Type B pancreatic cell (in vitro differentiated cells): ENCODE data around the gene PRM2. TPM values are rescaled to one million over a fixed set of nuclear protein-coding genes. Genes with fewer than 3 reads are reported as not detected.

ENCODE experiments used
- DNase-seq: peaks from one replicate; pipeline ENCODE4 v3.0.0; 2021; ENCODE audit warnings: mixed read lengths; ENCODE audit not compliant: unreplicated experiment; ENCODE audit errors: extremely low spot score
- H3K27ac Mint-ChIP-seq: 2 replicates; pipeline ENCODE4 v1.8.0; 2021; ENCODE audit warnings: mild to moderate bottlenecking, mixed read lengths
- H3K27me3 Mint-ChIP-seq: 2 replicates; pipeline ENCODE4 v1.8.0; 2021; ENCODE audit warnings: mixed read lengths
- H3K36me3 Mint-ChIP-seq: 2 replicates; pipeline ENCODE4 v1.8.0; 2021; ENCODE audit warnings: mixed read lengths
- H3K4me1 Mint-ChIP-seq: one replicate; pipeline ENCODE4 v1.8.0; 2021; ENCODE audit warnings: mixed read lengths; ENCODE audit not compliant: unreplicated experiment
- H3K4me3 Mint-ChIP-seq: 2 replicates; pipeline ENCODE4 v1.8.0; 2021; ENCODE audit warnings: mild to moderate bottlenecking, mixed read lengths
- H3K9me3 Mint-ChIP-seq: 2 replicates; pipeline ENCODE4 v1.8.0; 2021; ENCODE audit warnings: mixed read lengths
- CTCF ChIP-seq: fragments of 200-600 bp; sonication (generic); conservative IDR thresholded peaks from 2 replicates; pipeline ENCODE4 v1.5.0; 2021; ENCODE audit warnings: antibody characterized with exemption, mild to moderate bottlenecking
- total RNA-seq: library from RNA; stranded (reverse); gene quantifications from 2 replicates; pipeline ENCODE4 v1.2.1, GENCODE V29; 2021; ENCODE audit warnings: low replicate concordance

PRM2 gene
- total RNA-seq, 1 donor from 2014 or later: not detected

GRCh38 chr16:11320170-11320569 lies 43.9 kb upstream of the PRM2 start:
- Mint-ChIP-seq H3K27ac (peak overlapping the region; percentile 61), H3K4me3 (no peak overlapping the region), H3K36me3 (no peaks in the 10 kb centered on the region), H3K9me3 (no peaks in the 10 kb centered on the region), H3K4me1 (peaks cover 9% of the 10 kb centered on the region), H3K27me3 (no peaks in the 10 kb centered on the region)
- TF ChIP-seq CTCF: no peak
- DNase-seq: no peak

GRCh38 chr16:11319529-11320146 lies 43.4 kb upstream of the PRM2 start:
- TF ChIP-seq CTCF: no peak
- H3K27ac Mint-ChIP-seq: peak overlapping the region; percentile 61
- H3K4me1 Mint-ChIP-seq: peaks cover 9% of the 10 kb centered on the region

GRCh38 chr16:11318817-11319216 lies 42.5 kb upstream of the PRM2 start:
- H3K4me1 Mint-ChIP-seq: peaks cover 13% of the 10 kb centered on the region
- peak overlapping the region; percentile 10 for H3K27ac Mint-ChIP-seq

More at GRCh38 chr16:11319529-11320146, 43.4 kb upstream of the PRM2 start:
- no peak for DNase-seq
- Mint-ChIP-seq H3K4me3 (no peak overlapping the region), H3K9me3 (no peaks in the 10 kb centered on the region), H3K36me3 (no peaks in the 10 kb centered on the region), H3K27me3 (no peaks in the 10 kb centered on the region)

GRCh38 chr16:11316331-11317015 lies 40.2 kb upstream of the PRM2 start:
- peaks cover 23% of the 10 kb centered on the region for H3K4me1 Mint-ChIP-seq
- no peaks in the 10 kb centered on the region for H3K36me3 Mint-ChIP-seq
- no peaks in the 10 kb centered on the region for H3K27me3 Mint-ChIP-seq
- no peak for TF ChIP-seq CTCF
- H3K4me3 Mint-ChIP-seq: peak overlapping the region; percentile 58
- peak overlapping the region; percentile 77 for H3K27ac Mint-ChIP-seq
- no peaks in the 10 kb centered on the region for H3K9me3 Mint-ChIP-seq
- DNase-seq: no peak

More at GRCh38 chr16:11318817-11319216, 42.5 kb upstream of the PRM2 start:
- no peak for TF ChIP-seq CTCF
- DNase-seq: no peak
- H3K4me3 Mint-ChIP-seq: no peak overlapping the region
- no peaks in the 10 kb centered on the region for H3K9me3 Mint-ChIP-seq
- H3K36me3 Mint-ChIP-seq: no peaks in the 10 kb centered on the region
- H3K27me3 Mint-ChIP-seq: no peaks in the 10 kb centered on the region

- peak; percentile 64 for TF ChIP-seq CTCF
- peaks cover 23% of the 10 kb centered on the region for H3K4me1 Mint-ChIP-seq
- H3K4me3 Mint-ChIP-seq: no peak overlapping the region
- H3K36me3 Mint-ChIP-seq: no peaks in the 10 kb centered on the region
- H3K9me3 Mint-ChIP-seq: no peaks in the 10 kb centered on the region
- H3K27ac Mint-ChIP-seq: no peak overlapping the region
- DNase-seq: no peak
- no peaks in the 10 kb centered on the region for H3K27me3 Mint-ChIP-seq
Observed at GRCh38 chr16:11315510-11315909, 39.2 kb upstream of the PRM2 start.
